WTC11 (cell line): ENCODE measurements around the gene SLC24A3. TPM values are rescaled to one million over a fixed set of nuclear protein-coding genes. Genes with fewer than 3 reads are reported as not detected.

Source experiments
- ATAC-seq: fragments of 200-7000 bp; cut with Tn5 transposase; 2 replicates; pipeline ENCODE4 v1.10.0; 2021; ENCODE audit warnings: mild to moderate bottlenecking, moderate library complexity
- CTCF ChIA-PET: fragments of 300-600 bp; sonication (Branson Sonifier 250); formaldehyde crosslinking; loops from one replicate; lab custom pipeline; 2021; ENCODE audit warnings: antibody characterized with exemption; lab: Charles Lee
- POLR2A ChIA-PET: fragments of 350-600 bp; sonication (Branson Sonifier 250); formaldehyde crosslinking; loops from one replicate; lab custom pipeline; 2021; ENCODE audit warnings: antibody characterized with exemption; lab: Charles Lee
- DNase-seq: peaks from one replicate; pipeline ENCODE4 v3.0.0; 2021; ENCODE audit warnings: low spot score
- H3K27ac Mint-ChIP-seq: 2 replicates; pipeline ENCODE4 v1.8.0; 2021; ENCODE audit warnings: mixed read lengths
- H3K27me3 Mint-ChIP-seq: 2 replicates; pipeline ENCODE4 v1.8.0; 2021; ENCODE audit warnings: low read depth, mild to moderate bottlenecking, moderate library complexity, mixed read lengths
- H3K36me3 Mint-ChIP-seq: 2 replicates; pipeline ENCODE4 v1.8.0; 2021; ENCODE audit warnings: mixed read lengths
- H3K4me1 Mint-ChIP-seq: 2 replicates; pipeline ENCODE4 v1.8.0; 2022; ENCODE audit warnings: mixed read lengths
- H3K4me3 Mint-ChIP-seq: 2 replicates; pipeline ENCODE4 v1.8.0; 2021; ENCODE audit warnings: mild to moderate bottlenecking, moderate library complexity, mixed read lengths
- H3K9me3 Mint-ChIP-seq: 2 replicates; pipeline ENCODE4 v1.8.0; 2021; ENCODE audit warnings: mixed read lengths
- ATF6 ChIP-seq: sonication (generic); formaldehyde crosslinking; IDR thresholded peaks from 2 replicates; pipeline ENCODE4 v1.8.1; 2023; ENCODE audit warnings: mild to moderate bottlenecking, missing genetic modification reagents
- E2F5 ChIP-seq: sonication (generic); formaldehyde crosslinking; IDR thresholded peaks from 2 replicates; pipeline ENCODE4 v1.8.1; 2022; ENCODE audit warnings: mild to moderate bottlenecking, moderate library complexity, missing genetic modification reagents
- ETV6 ChIP-seq: sonication (generic); formaldehyde crosslinking; IDR thresholded peaks from 2 replicates; pipeline ENCODE4 v1.8.1; 2022; ENCODE audit warnings: mild to moderate bottlenecking, missing genetic modification reagents
- FOXJ3 ChIP-seq: sonication (generic); formaldehyde crosslinking; IDR thresholded peaks from 2 replicates; pipeline ENCODE4 v1.9.0; 2021; ENCODE audit warnings: missing genetic modification reagents, mild to moderate bottlenecking, borderline replicate concordance
- GRHL2 ChIP-seq: fragments of 250-450 bp; sonication (Bioruptor Pico); IDR thresholded peaks from 2 replicates; pipeline ENCODE4 v1.8.0; 2022; ENCODE audit warnings: mild to moderate bottlenecking, moderate library complexity; ENCODE audit not compliant: insufficient replicate concordance, severe bottlenecking
- HMGA2 ChIP-seq: fragments of 250-450 bp; sonication (Bioruptor Pico); IDR thresholded peaks from 2 replicates; pipeline ENCODE4 v1.4.0; 2021; ENCODE audit warnings: mild to moderate bottlenecking, moderate library complexity
- JUN ChIP-seq: sonication (generic); formaldehyde crosslinking; IDR thresholded peaks from 2 replicates; pipeline ENCODE4 v1.8.0; 2023; ENCODE audit warnings: mild to moderate bottlenecking, missing genetic modification reagents
- NR3C1 ChIP-seq: sonication (generic); formaldehyde crosslinking; conservative IDR thresholded peaks from 2 replicates; pipeline ENCODE4 v1.8.1; 2023; ENCODE audit warnings: low read depth, mild to moderate bottlenecking, missing genetic modification reagents
- SP1 ChIP-seq: sonication (generic); formaldehyde crosslinking; conservative IDR thresholded peaks from 2 replicates; pipeline ENCODE4 v1.8.1; 2022; ENCODE audit warnings: missing genetic modification reagents
- TEAD1 ChIP-seq: sonication (generic); formaldehyde crosslinking; IDR thresholded peaks from 2 replicates; pipeline ENCODE4 v1.8.0; 2022; ENCODE audit warnings: mild to moderate bottlenecking, missing genetic modification reagents
- TP53 ChIP-seq: sonication (generic); formaldehyde crosslinking; IDR thresholded peaks from 2 replicates; pipeline ENCODE4 v1.8.1; 2023; ENCODE audit warnings: mild to moderate bottlenecking, missing genetic modification reagents
- ZNF423 ChIP-seq: fragments of 250-450 bp; sonication (Bioruptor Pico); IDR thresholded peaks from 2 replicates; pipeline ENCODE4 v2.1.2; 2022; ENCODE audit warnings: mild to moderate bottlenecking, moderate library complexity
- ZNF512 ChIP-seq: sonication (generic); formaldehyde crosslinking; IDR thresholded peaks from 2 replicates; pipeline ENCODE4 v1.8.1; 2022; ENCODE audit warnings: missing genetic modification reagents, borderline replicate concordance
- total RNA-seq: library from RNA; stranded (reverse); gene quantifications from 3 replicates; pipeline ENCODE4 v1.2.3, GENCODE V29; 2021
- TF ChIP-seq, protein P1 (sequence below): sonication (generic); formaldehyde crosslinking; IDR thresholded peaks from 2 replicates; pipeline ENCODE4 v1.8.0; 2022; ENCODE audit warnings: mild to moderate bottlenecking, missing genetic modification reagents
- TF ChIP-seq, protein P2 (sequence below): fragments of 250-450 bp; sonication (Bioruptor Pico); IDR thresholded peaks from 2 replicates; pipeline ENCODE4 v1.9.0; 2021; ENCODE audit warnings: moderate library complexity, mild to moderate bottlenecking, inconsistent platforms, borderline replicate concordance
- TF ChIP-seq, protein P3 (sequence below): sonication (generic); formaldehyde crosslinking; IDR thresholded peaks from 2 replicates; pipeline ENCODE4 v1.8.1; 2022; ENCODE audit warnings: mild to moderate bottlenecking, missing genetic modification reagents, moderate library complexity, borderline replicate concordance
- TF ChIP-seq, protein P4 (sequence below): sonication (generic); formaldehyde crosslinking; IDR thresholded peaks from 2 replicates; pipeline ENCODE4 v1.8.0; 2022; ENCODE audit warnings: mild to moderate bottlenecking, missing genetic modification reagents
- TF ChIP-seq, protein P5 (sequence below): sonication (generic); formaldehyde crosslinking; IDR thresholded peaks from 2 replicates; pipeline ENCODE4 v1.8.0; 2023; ENCODE audit warnings: mild to moderate bottlenecking, missing genetic modification reagents

The SLC24A3 gene
- total RNA-seq, 1 experiment from 2014 or later = 5.7 TPM

DNA sequence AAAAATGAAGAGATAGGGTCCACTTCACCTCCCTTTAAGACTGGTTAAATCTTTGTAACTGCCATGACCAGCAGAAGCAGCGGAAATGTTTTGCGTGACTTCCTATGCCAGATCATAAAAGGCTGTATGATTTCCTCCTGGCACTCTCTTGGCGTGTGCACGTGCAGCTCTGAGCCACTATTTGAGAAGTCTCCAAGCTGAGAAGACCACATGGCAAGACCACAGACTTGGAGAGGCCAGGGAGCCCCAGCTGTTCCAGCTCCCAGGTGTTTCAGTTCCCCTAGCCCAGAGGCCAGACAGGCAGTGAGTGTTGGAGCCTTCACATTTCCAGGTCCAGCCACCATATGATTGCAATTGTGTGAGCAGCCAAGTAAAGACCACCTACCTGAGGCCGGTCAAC lies 286.3 kb downstream of the SLC24A3 start:
- DNase-seq (no peak), ATAC-seq (no peak)
- H3K27me3 Mint-ChIP-seq = no peaks in the 10 kb centered on the region
- H3K4me3 Mint-ChIP-seq = no peak overlapping the region
- no peaks in the 10 kb centered on the region; the same call in 1 of the 2 replicates for H3K9me3 Mint-ChIP-seq
- H3K27ac Mint-ChIP-seq = no peak overlapping the region
- peaks cover 2% of the 10 kb centered on the region; the same call in 1 of the 2 replicates for H3K4me1 Mint-ChIP-seq
- ChIA-PET POLR2A (no interaction called here), CTCF (no interaction called here)
- TF ChIP-seq FOXJ3 (CRISPR knock-in tag) (no peak), HMGA2 (no peak), JUN (no peak), SP1 (CRISPR knock-in tag) (no peak), ZNF423 (CRISPR knock-in tag) (no peak), E2F5 (CRISPR knock-in tag) (no peak), NR3C1 (no peak), TP53 (no peak), ATF6 (CRISPR knock-in tag) (no peak), ETV6 (no peak), ZNF512 (CRISPR knock-in tag) (no peak), GRHL2 (CRISPR knock-in tag) (no peak), TEAD1 (CRISPR knock-in tag) (no peak)
- TF ChIP-seq, protein P1, sequence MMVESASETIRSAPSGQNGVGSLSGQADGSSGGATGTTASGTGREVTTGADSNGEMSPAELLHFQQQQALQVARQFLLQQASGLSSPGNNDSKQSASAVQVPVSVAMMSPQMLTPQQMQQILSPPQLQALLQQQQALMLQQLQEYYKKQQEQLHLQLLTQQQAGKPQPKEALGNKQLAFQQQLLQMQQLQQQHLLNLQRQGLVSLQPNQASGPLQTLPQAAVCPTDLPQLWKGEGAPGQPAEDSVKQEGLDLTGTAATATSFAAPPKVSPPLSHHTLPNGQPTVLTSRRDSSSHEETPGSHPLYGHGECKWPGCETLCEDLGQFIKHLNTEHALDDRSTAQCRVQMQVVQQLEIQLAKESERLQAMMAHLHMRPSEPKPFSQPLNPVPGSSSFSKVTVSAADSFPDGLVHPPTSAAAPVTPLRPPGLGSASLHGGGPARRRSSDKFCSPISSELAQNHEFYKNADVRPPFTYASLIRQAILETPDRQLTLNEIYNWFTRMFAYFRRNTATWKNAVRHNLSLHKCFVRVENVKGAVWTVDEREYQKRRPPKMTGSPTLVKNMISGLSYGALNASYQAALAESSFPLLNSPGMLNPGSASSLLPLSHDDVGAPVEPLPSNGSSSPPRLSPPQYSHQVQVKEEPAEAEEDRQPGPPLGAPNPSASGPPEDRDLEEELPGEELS = no peak
- TF ChIP-seq, protein P2, sequence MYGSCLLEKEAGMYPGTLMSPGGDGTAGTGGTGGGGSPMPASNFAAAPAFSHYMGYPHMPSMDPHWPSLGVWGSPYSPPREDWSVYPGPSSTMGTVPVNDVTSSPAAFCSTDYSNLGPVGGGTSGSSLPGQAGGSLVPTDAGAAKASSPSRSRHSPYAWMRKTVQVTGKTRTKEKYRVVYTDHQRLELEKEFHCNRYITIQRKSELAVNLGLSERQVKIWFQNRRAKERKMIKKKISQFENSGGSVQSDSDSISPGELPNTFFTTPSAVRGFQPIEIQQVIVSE (CRISPR knock-in tag) = no peak
- TF ChIP-seq, protein P3, sequence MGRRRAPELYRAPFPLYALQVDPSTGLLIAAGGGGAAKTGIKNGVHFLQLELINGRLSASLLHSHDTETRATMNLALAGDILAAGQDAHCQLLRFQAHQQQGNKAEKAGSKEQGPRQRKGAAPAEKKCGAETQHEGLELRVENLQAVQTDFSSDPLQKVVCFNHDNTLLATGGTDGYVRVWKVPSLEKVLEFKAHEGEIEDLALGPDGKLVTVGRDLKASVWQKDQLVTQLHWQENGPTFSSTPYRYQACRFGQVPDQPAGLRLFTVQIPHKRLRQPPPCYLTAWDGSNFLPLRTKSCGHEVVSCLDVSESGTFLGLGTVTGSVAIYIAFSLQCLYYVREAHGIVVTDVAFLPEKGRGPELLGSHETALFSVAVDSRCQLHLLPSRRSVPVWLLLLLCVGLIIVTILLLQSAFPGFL = no peak
- TF ChIP-seq, protein P4, sequence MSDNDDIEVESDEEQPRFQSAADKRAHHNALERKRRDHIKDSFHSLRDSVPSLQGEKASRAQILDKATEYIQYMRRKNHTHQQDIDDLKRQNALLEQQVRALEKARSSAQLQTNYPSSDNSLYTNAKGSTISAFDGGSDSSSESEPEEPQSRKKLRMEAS (CRISPR knock-in tag) = no peak
- TF ChIP-seq, protein P5, sequence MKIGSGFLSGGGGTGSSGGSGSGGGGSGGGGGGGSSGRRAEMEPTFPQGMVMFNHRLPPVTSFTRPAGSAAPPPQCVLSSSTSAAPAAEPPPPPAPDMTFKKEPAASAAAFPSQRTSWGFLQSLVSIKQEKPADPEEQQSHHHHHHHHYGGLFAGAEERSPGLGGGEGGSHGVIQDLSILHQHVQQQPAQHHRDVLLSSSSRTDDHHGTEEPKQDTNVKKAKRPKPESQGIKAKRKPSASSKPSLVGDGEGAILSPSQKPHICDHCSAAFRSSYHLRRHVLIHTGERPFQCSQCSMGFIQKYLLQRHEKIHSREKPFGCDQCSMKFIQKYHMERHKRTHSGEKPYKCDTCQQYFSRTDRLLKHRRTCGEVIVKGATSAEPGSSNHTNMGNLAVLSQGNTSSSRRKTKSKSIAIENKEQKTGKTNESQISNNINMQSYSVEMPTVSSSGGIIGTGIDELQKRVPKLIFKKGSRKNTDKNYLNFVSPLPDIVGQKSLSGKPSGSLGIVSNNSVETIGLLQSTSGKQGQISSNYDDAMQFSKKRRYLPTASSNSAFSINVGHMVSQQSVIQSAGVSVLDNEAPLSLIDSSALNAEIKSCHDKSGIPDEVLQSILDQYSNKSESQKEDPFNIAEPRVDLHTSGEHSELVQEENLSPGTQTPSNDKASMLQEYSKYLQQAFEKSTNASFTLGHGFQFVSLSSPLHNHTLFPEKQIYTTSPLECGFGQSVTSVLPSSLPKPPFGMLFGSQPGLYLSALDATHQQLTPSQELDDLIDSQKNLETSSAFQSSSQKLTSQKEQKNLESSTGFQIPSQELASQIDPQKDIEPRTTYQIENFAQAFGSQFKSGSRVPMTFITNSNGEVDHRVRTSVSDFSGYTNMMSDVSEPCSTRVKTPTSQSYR (CRISPR knock-in tag) = no peak
- no peaks in the 10 kb centered on the region for H3K36me3 Mint-ChIP-seq
